ENCODE data around the gene SFRP2. TPM values are rescaled to one million over a fixed set of nuclear protein-coding genes. Genes with fewer than 3 reads are reported as not detected.

SFRP2 gene
- total and polyA plus RNA-seq, 2 of the 4 experiments (the other 2 are of a cell fraction) = not detected

- Histone ChIP-seq H3K4ac (ENCODE audit: low read depth, low read length) (no peak overlapping the region), H3K14ac (replicated peaks; ENCODE audit: low read depth, low read length) (no peak overlapping the region), H2AK5ac (ENCODE audit: low read depth, low read length) (no peak overlapping the region), H2BK5ac (ENCODE audit: low read depth, low read length, poor library complexity, severe bottlenecking) (no peak overlapping the region), H3K79me1 (ENCODE audit: low read depth in 1 of 2, low read length in 2 of 2) (no peaks in the 10 kb centered on the region), H4K20me1 (ENCODE audit: insufficient read depth, low read length) (no peaks in the 10 kb centered on the region), H3K27me3 (ENCODE audit: control insufficient read depth, insufficient read depth, low read length) (peaks cover 61% of the 10 kb centered on the region), H4K5ac (ENCODE audit: low read depth, low read length) (no peak overlapping the region), H2AK9ac (replicated peaks; ENCODE audit: low read depth, low read length, poor library complexity) (no peak overlapping the region), H3K18ac (ENCODE audit: low read depth, low read length) (no peak overlapping the region), H2BK120ac (ENCODE audit: low read depth, low read length) (no peak overlapping the region), H3K9me3 (ENCODE audit: control insufficient read depth, insufficient read depth, low read length) (no peaks in the 10 kb centered on the region), H3K56ac (ENCODE audit: extremely low read depth, insufficient read depth, low read length) (no peak overlapping the region), H3K4me3 (ENCODE audit: insufficient read depth, low read depth, low read length) (no peak overlapping the region), H3K4me1 (ENCODE audit: control insufficient read depth, insufficient read depth, low read length) (no peaks in the 10 kb centered on the region; the same call in 1 of the 2 replicates), H4K8ac (ENCODE audit: low read depth in 2 of 2, low read length in 2 of 2) (no peak overlapping the region), H3K9me1 (ENCODE audit: insufficient read depth, low read length) (no peaks in the 10 kb centered on the region), H3K9ac (ENCODE audit: low read depth, low read length) (no peak overlapping the region), H3K36me3 (ENCODE audit: control insufficient read depth, insufficient read depth, low read length) (no peaks in the 10 kb centered on the region), H2BK20ac (ENCODE audit: low read depth, low read length) (no peak overlapping the region), H2BK15ac (ENCODE audit: low read depth, low read length) (no peak overlapping the region), H3K23ac (ENCODE audit: low read depth, low read length) (no peak overlapping the region), H2AFZ (replicated peaks; ENCODE audit: low read length, poor library complexity) (peak overlapping the region; percentile 70), H3K27ac (ENCODE audit: insufficient read depth, low read length) (no peak overlapping the region), H3K4me2 (ENCODE audit: low read depth, low read length) (no peak overlapping the region), H4K91ac (ENCODE audit: insufficient read depth, low read depth, low read length) (no peak overlapping the region)
- DNase-seq (no peak), ATAC-seq (ENCODE audit: low read depth) (no peak)
- dilution Hi-C loops (cut with HindIII; ENCODE audit: low sequenced_read_pairs, unreplicated experiment) = no loop called here
- in situ Hi-C loops (cut with MboI; ENCODE audit: low sequenced_read_pairs) = no loop called here
- ChIA-PET POLR2A (ENCODE audit: unreplicated experiment) (no interaction called here), CTCF (no interaction called here)
- WGBS, 2 experiments (ENCODE audit: extremely low coverage in 2 of 2, insufficient read length in 1 of 2) = 5% methylated on average over 7 of the region's 15 CpGs; no CpG with 5 or more reads in 1 of the 2 experiments
- BruUV-seq (replicated peaks) = no TSS peak
- no peak for TF ChIP-seq USF2 (IDR thresholded peaks at IDR 0.05; ENCODE audit: low read depth, low read length)
- TF ChIP-seq MXI1 (IDR thresholded peaks at IDR 0.05; ENCODE audit: borderline replicate concordance, low read depth, low read length) = no peak
- TF ChIP-seq MAFK (IDR thresholded peaks at IDR 0.05; ENCODE audit: low read depth, low read length) = no peak
- TF ChIP-seq BHLHE40 (IDR thresholded peaks at IDR 0.05; ENCODE audit: low read depth, low read length) = no peak
- TF ChIP-seq CEBPB (IDR thresholded peaks at IDR 0.05; ENCODE audit: low read depth, low read length) = no peak
- TF ChIP-seq CHD1 (IDR thresholded peaks at IDR 0.05; ENCODE audit: low read depth, low read length) = no peak
- no peak for TF ChIP-seq MAZ (IDR thresholded peaks at IDR 0.05; ENCODE audit: borderline replicate concordance, low read depth, low read length)
- no peak for TF ChIP-seq RFX5 (IDR thresholded peaks at IDR 0.05; ENCODE audit: low read depth, low read length)
- no peak for TF ChIP-seq RAD21 (IDR thresholded peaks at IDR 0.05; ENCODE audit: low read length)
- TF ChIP-seq ELK1 (IDR thresholded peaks at IDR 0.05; ENCODE audit: borderline replicate concordance, low read depth, low read length) = no peak
- TF ChIP-seq POLR2A (IDR thresholded peaks at IDR 0.05; ENCODE audit: low read depth, low read length) = no peak
- no peak for TF ChIP-seq SMC3 (IDR thresholded peaks at IDR 0.05; ENCODE audit: low read depth, low read length)
- no peak for TF ChIP-seq CTCF (conservative IDR thresholded peaks at IDR 0.05; ENCODE audit: low read depth, low read length)
- intact Hi-C loops (cut with micrococcal nuclease) = loop anchor here (10.0 kb wide), 1 partner anchor 717 kb away; no protein-coding TSS in a partner anchor
Observed at GRCh38 chr4:153788051-153788412, 851 bp downstream of the SFRP2 start.
